ENCODE results near the gene TRAK2. TPM values are rescaled to one million over a fixed set of nuclear protein-coding genes. Genes with fewer than 3 reads are reported as not detected.
A peak's percentile ranks its signal among the peaks of the same experiment; 100 is the strongest.

The TRAK2 gene
- total RNA-seq, 1 experiment from 2014 or later: 15.2 TPM

DNA sequence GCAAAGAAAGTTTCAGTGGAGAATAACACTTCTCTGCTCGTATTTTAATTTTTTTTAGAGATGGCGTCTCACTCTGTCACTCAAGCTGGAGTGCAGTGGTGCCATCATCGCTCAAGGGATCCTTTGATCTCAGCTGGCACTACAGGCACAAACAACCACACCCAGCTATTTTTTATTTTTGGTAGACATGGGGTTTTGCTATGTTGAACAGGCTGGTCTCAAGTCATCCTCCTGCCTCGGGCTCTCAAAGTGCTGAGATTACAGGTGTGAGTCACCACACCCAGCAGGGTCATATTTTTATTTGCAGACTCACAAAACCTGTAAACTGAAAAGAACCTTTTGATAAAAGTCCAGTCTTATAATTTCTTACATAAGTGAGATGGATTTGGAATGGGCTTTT is 2.6 kb downstream of the TRAK2 start:
- ChIA-PET CTCF (no interaction called here), RAD21 (ENCODE audit: low non-redundant PET in 1 of 2, low total read pairs in 2 of 2, uncharacterized antibody in 2 of 2, unreplicated experiment in 2 of 2) (no interaction called here), POLR2A (no interaction called here)
- Histone ChIP-seq H3K27me3 (ENCODE audit: insufficient read depth, low read length) (no peaks in the 10 kb centered on the region), H3K9me2 (ENCODE audit: insufficient read depth) (no peaks in the 10 kb centered on the region), H3K4me1 (ENCODE audit: control insufficient read depth in 1 of 2, insufficient read depth in 2 of 2, low read length in 2 of 2) (peaks cover 10 to 22% of the 10 kb centered on the region in 2 experiments), H3K9ac (ENCODE audit: low read length) (no peak overlapping the region), H4K20me1 (ENCODE audit: insufficient read depth) (no peaks in the 10 kb centered on the region), H3K27ac (ENCODE audit: low read depth, low read length) (no peak overlapping the region), H3K36me3 (ENCODE audit: control insufficient read depth in 1 of 2, insufficient read depth in 2 of 2, low read length in 2 of 2) (no peaks in the 10 kb centered on the region), H3K4me2 (ENCODE audit: low read length) (peak overlapping the region; percentile 40), H3K9me3 (ENCODE audit: control insufficient read depth in 1 of 2, insufficient read depth in 1 of 2, low read depth in 1 of 2, low read length in 2 of 2) (no peaks in the 10 kb centered on the region), H3K79me2 (ENCODE audit: insufficient read depth, low read length) (peaks cover 7% of the 10 kb centered on the region; the same call in 1 of the 2 replicates), H2AFZ (ENCODE audit: low read depth, low read length, poor library complexity, severe bottlenecking) (no peak overlapping the region), H3K4me3 (replicated peaks in 1 of 2; ENCODE audit: low read depth in 1 of 2, low read length in 2 of 2) (no peak overlapping the region)
- DNase-seq (ENCODE audit: low read depth, low spot score): no peak
- intact Hi-C loops (cut with micrococcal nuclease): no loop called here
- no peak for ATAC-seq
- no TSS peak for BruUV-seq (replicated peaks)
- no peak for TF ChIP-seq ZFX (IDR thresholded peaks at IDR 0.05)
- TF ChIP-seq, protein P1, sequence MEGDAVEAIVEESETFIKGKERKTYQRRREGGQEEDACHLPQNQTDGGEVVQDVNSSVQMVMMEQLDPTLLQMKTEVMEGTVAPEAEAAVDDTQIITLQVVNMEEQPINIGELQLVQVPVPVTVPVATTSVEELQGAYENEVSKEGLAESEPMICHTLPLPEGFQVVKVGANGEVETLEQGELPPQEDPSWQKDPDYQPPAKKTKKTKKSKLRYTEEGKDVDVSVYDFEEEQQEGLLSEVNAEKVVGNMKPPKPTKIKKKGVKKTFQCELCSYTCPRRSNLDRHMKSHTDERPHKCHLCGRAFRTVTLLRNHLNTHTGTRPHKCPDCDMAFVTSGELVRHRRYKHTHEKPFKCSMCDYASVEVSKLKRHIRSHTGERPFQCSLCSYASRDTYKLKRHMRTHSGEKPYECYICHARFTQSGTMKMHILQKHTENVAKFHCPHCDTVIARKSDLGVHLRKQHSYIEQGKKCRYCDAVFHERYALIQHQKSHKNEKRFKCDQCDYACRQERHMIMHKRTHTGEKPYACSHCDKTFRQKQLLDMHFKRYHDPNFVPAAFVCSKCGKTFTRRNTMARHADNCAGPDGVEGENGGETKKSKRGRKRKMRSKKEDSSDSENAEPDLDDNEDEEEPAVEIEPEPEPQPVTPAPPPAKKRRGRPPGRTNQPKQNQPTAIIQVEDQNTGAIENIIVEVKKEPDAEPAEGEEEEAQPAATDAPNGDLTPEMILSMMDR (IDR thresholded peaks at IDR 0.05 in 2 of 3, conservative IDR thresholded peaks at IDR 0.05 in 1 of 3; ENCODE audit: borderline replicate concordance in 1 of 3, insufficient read depth in 1 of 3, low read depth in 2 of 3, low read length in 2 of 3): no peak
- 0 out of 2 replicates have a peak, but pooled peaks have one; percentile 40 for TF ChIP-seq SIN3A (IDR thresholded peaks at IDR 0.05; ENCODE audit: low read depth)
- TF ChIP-seq YY1 (IDR thresholded peaks at IDR 0.05; ENCODE audit: extremely low read depth, insufficient replicate concordance, low read depth, low read length): no peak
- TF ChIP-seq FOSL1 (IDR thresholded peaks at IDR 0.05; ENCODE audit: low read depth): no peak; the same call in 1 of the 2 replicates

DNA sequence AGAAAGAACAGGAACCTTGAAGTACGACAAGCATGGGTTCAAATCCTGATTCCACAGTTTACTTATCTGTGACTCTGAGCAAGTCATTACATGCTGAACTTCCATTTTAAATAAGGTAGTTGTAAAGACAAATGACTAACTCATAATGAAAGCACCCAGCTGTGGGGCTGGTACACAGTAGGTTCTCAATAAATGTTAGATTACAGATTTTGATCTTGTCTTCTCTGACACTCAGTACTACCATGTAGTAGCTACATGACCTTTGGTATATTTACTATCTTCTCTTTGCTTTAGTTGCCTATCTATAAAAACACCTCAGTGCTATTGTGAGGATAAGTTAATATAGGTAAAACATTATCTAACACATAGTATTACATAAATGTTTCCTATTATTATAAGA is 3.2 kb downstream of the TRAK2 start:
- POLR2A ChIA-PET: no interaction called here
- Histone ChIP-seq H3K9ac (ENCODE audit: low read length) (no peak overlapping the region), H4K20me1 (ENCODE audit: insufficient read depth) (no peaks in the 10 kb centered on the region), H3K4me1 (ENCODE audit: control insufficient read depth in 1 of 2, insufficient read depth in 2 of 2, low read length in 2 of 2) (peaks cover 10 to 22% of the 10 kb centered on the region in 2 experiments), H3K79me2 (ENCODE audit: insufficient read depth, low read length) (peaks cover 7% of the 10 kb centered on the region; the same call in 1 of the 2 replicates), H3K9me3 (ENCODE audit: control insufficient read depth in 1 of 2, insufficient read depth in 1 of 2, low read depth in 1 of 2, low read length in 2 of 2) (no peaks in the 10 kb centered on the region), H2AFZ (ENCODE audit: low read depth, low read length, poor library complexity, severe bottlenecking) (no peak overlapping the region), H3K4me2 (ENCODE audit: low read length) (no peak overlapping the region), H3K27ac (ENCODE audit: low read depth, low read length) (no peak overlapping the region), H3K36me3 (ENCODE audit: control insufficient read depth in 1 of 2, insufficient read depth in 2 of 2, low read length in 2 of 2) (no peaks in the 10 kb centered on the region), H3K27me3 (ENCODE audit: insufficient read depth, low read length) (no peaks in the 10 kb centered on the region), H3K4me3 (replicated peaks in 1 of 2; ENCODE audit: low read depth in 1 of 2, low read length in 2 of 2) (no peak overlapping the region), H3K9me2 (ENCODE audit: insufficient read depth) (no peaks in the 10 kb centered on the region)
- ATAC-seq (no peak), DNase-seq (ENCODE audit: low read depth, low spot score) (no peak)
- CTCF ChIA-PET: no interaction called here
- no TSS peak for BruUV-seq (replicated peaks)
- intact Hi-C loops (cut with micrococcal nuclease): no loop called here
- RAD21 ChIA-PET (ENCODE audit: low non-redundant PET in 1 of 2, low total read pairs in 2 of 2, uncharacterized antibody in 2 of 2, unreplicated experiment in 2 of 2): no interaction called here
- TF ChIP-seq CBX3 (IDR thresholded peaks at IDR 0.05; ENCODE audit: low read depth) (no peak), FOSL1 (IDR thresholded peaks at IDR 0.05; ENCODE audit: low read depth) (no peak), RAD21 (IDR thresholded peaks at IDR 0.05; ENCODE audit: low read depth) (no peak), YY1 (IDR thresholded peaks at IDR 0.05; ENCODE audit: extremely low read depth, insufficient replicate concordance, low read depth, low read length) (no peak), SRF (IDR thresholded peaks at IDR 0.05; ENCODE audit: low read depth) (no peak), ZNF274 (IDR thresholded peaks at IDR 0.05; ENCODE audit: low read depth, low read length) (no peak), CEBPB (IDR thresholded peaks at IDR 0.05; ENCODE audit: low read depth) (no peak), POLR2A (IDR thresholded peaks at IDR 0.05; ENCODE audit: borderline replicate concordance, extremely low read depth, insufficient read depth, insufficient read length) (no peak), SIN3A (IDR thresholded peaks at IDR 0.05; ENCODE audit: low read depth) (no peak), ZFX (IDR thresholded peaks at IDR 0.05) (no peak)
- TF ChIP-seq, protein P1 (IDR thresholded peaks at IDR 0.05 in 2 of 3, conservative IDR thresholded peaks at IDR 0.05 in 1 of 3; ENCODE audit: borderline replicate concordance in 1 of 3, insufficient read depth in 1 of 3, low read depth in 2 of 3, low read length in 2 of 3): no peak
- TF ChIP-seq, protein P2, sequence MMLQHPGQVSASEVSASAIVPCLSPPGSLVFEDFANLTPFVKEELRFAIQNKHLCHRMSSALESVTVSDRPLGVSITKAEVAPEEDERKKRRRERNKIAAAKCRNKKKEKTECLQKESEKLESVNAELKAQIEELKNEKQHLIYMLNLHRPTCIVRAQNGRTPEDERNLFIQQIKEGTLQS (IDR thresholded peaks at IDR 0.05): no peak
- TF ChIP-seq, protein P3, sequence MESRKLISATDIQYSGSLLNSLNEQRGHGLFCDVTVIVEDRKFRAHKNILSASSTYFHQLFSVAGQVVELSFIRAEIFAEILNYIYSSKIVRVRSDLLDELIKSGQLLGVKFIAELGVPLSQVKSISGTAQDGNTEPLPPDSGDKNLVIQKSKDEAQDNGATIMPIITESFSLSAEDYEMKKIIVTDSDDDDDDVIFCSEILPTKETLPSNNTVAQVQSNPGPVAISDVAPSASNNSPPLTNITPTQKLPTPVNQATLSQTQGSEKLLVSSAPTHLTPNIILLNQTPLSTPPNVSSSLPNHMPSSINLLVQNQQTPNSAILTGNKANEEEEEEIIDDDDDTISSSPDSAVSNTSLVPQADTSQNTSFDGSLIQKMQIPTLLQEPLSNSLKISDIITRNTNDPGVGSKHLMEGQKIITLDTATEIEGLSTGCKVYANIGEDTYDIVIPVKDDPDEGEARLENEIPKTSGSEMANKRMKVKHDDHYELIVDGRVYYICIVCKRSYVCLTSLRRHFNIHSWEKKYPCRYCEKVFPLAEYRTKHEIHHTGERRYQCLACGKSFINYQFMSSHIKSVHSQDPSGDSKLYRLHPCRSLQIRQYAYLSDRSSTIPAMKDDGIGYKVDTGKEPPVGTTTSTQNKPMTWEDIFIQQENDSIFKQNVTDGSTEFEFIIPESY (IDR thresholded peaks at IDR 0.05; ENCODE audit: extremely low read depth, insufficient replicate concordance, low read length): no peak
